ENCODE measurements around the gene FAM151A.

Gene FAM151A

GRCh38 chr1:54604051-54604450 lies 19.3 kb downstream of the FAM151A start:
- Histone ChIP-seq H3K4me3 (replicated peaks; ENCODE audit: low read depth, low read length) (no peak overlapping the region), H3K36me3 (ENCODE audit: control insufficient read depth, insufficient read depth, low read length) (no peaks in the 10 kb centered on the region), H3K27me3 (replicated peaks; ENCODE audit: control insufficient read depth, insufficient read depth, low read length) (no peaks in the 10 kb centered on the region; the same call in 1 of the 2 replicates)
- TF ChIP-seq CTCF (IDR thresholded peaks at IDR 0.05; ENCODE audit: insufficient read depth, low read length, poor library complexity, severe bottlenecking) = no peak
- no peak for DNase-seq (ENCODE audit: extremely low read depth, insufficient read length)

GRCh38 chr1:54603241-54603640 lies 20.1 kb downstream of the FAM151A start:
- Histone ChIP-seq H3K36me3 (ENCODE audit: control insufficient read depth, insufficient read depth, low read length) (no peaks in the 10 kb centered on the region), H3K4me3 (replicated peaks; ENCODE audit: low read depth, low read length) (no peak overlapping the region), H3K27me3 (replicated peaks; ENCODE audit: control insufficient read depth, insufficient read depth, low read length) (no peaks in the 10 kb centered on the region; the same call in 1 of the 2 replicates)
- no peak for TF ChIP-seq CTCF (IDR thresholded peaks at IDR 0.05; ENCODE audit: insufficient read depth, low read length, poor library complexity, severe bottlenecking)
- no peak for DNase-seq (ENCODE audit: extremely low read depth, insufficient read length)

GRCh38 chr1:54602554-54602953 lies 20.8 kb downstream of the FAM151A start:
- Histone ChIP-seq H3K36me3 (ENCODE audit: control insufficient read depth, insufficient read depth, low read length) (no peaks in the 10 kb centered on the region), H3K27me3 (replicated peaks; ENCODE audit: control insufficient read depth, insufficient read depth, low read length) (no peaks in the 10 kb centered on the region; the same call in 1 of the 2 replicates), H3K4me3 (replicated peaks; ENCODE audit: low read depth, low read length) (no peak overlapping the region)
- DNase-seq (ENCODE audit: extremely low read depth, insufficient read length) = no peak
- TF ChIP-seq CTCF (IDR thresholded peaks at IDR 0.05; ENCODE audit: insufficient read depth, low read length, poor library complexity, severe bottlenecking) = no peak

- Histone ChIP-seq H3K36me3 (ENCODE audit: control insufficient read depth, insufficient read depth, low read length) (no peaks in the 10 kb centered on the region), H3K4me3 (replicated peaks; ENCODE audit: low read depth, low read length) (no peak overlapping the region), H3K27me3 (replicated peaks; ENCODE audit: control insufficient read depth, insufficient read depth, low read length) (no peaks in the 10 kb centered on the region)
- no peak for DNase-seq (ENCODE audit: extremely low read depth, insufficient read length)
- no peak for TF ChIP-seq CTCF (IDR thresholded peaks at IDR 0.05; ENCODE audit: insufficient read depth, low read length, poor library complexity, severe bottlenecking)
Observed at GRCh38 chr1:54601730-54602129, 21.6 kb downstream of the FAM151A start.

GRCh38 chr1:54600947-54601721 lies 22.2 kb downstream of the FAM151A start:
- Histone ChIP-seq H3K27me3 (replicated peaks; ENCODE audit: control insufficient read depth, insufficient read depth, low read length) (no peaks in the 10 kb centered on the region), H3K36me3 (ENCODE audit: control insufficient read depth, insufficient read depth, low read length) (no peaks in the 10 kb centered on the region), H3K4me3 (replicated peaks; ENCODE audit: low read depth, low read length) (no peak overlapping the region)
- no peak for DNase-seq (ENCODE audit: extremely low read depth, insufficient read length)
- TF ChIP-seq CTCF (IDR thresholded peaks at IDR 0.05; ENCODE audit: insufficient read depth, low read length, poor library complexity, severe bottlenecking) = no peak
